Ishikawa (cell line): ENCODE results near the gene FHL3.

Experiments
- CEBPB ChIP-seq: IDR thresholded peaks from 2 replicates; pipeline ENCODE4 v1.6.1; 2012
- EGR1 ChIP-seq: IDR thresholded peaks from 2 replicates; pipeline ENCODE4 v1.6.1; 2012
- EP300 ChIP-seq: IDR thresholded peaks from 2 replicates; pipeline ENCODE4 v1.6.1; 2012; ENCODE audit warnings: borderline replicate concordance
- FOXM1 ChIP-seq: IDR thresholded peaks from 2 replicates; pipeline ENCODE4 v1.6.1; 2012; ENCODE audit warnings: low read depth, borderline replicate concordance
- MAX ChIP-seq: IDR thresholded peaks from 2 replicates; pipeline ENCODE4 v1.6.1; 2012
- RAD21 ChIP-seq: IDR thresholded peaks from 2 replicates; pipeline ENCODE4 v1.6.1; 2012; ENCODE audit warnings: low read depth
- REST ChIP-seq: IDR thresholded peaks from 2 replicates; pipeline ENCODE4 v1.6.1; 2012; ENCODE audit warnings: low read depth, mild to moderate bottlenecking
- TAF1 ChIP-seq: IDR thresholded peaks from 2 replicates; pipeline ENCODE4 v1.6.1; 2012; ENCODE audit warnings: low read depth, mild to moderate bottlenecking
- TEAD4 ChIP-seq: IDR thresholded peaks from 2 replicates; pipeline ENCODE4 v1.6.1; 2012

- TF ChIP-seq EP300: no peak
- TF ChIP-seq REST: no peak
- no peak for TF ChIP-seq MAX
- TF ChIP-seq RAD21: no peak
- no peak for TF ChIP-seq CEBPB
- TF ChIP-seq TAF1: no peak
- no peak for TF ChIP-seq FOXM1
- no peak for TF ChIP-seq TEAD4
- no peak for TF ChIP-seq EGR1
Measured at GRCh38 chr1:37965301-37965700, 40.0 kb downstream of the FHL3 start.
